ENCODE results near the gene SPRR2B.
"Not testable (repeated sequence)": the region's sequence is repeated elsewhere in the genome, so short reads cannot be mapped to it uniquely, and the experiment has no call there.

SPRR2B gene

DNA sequence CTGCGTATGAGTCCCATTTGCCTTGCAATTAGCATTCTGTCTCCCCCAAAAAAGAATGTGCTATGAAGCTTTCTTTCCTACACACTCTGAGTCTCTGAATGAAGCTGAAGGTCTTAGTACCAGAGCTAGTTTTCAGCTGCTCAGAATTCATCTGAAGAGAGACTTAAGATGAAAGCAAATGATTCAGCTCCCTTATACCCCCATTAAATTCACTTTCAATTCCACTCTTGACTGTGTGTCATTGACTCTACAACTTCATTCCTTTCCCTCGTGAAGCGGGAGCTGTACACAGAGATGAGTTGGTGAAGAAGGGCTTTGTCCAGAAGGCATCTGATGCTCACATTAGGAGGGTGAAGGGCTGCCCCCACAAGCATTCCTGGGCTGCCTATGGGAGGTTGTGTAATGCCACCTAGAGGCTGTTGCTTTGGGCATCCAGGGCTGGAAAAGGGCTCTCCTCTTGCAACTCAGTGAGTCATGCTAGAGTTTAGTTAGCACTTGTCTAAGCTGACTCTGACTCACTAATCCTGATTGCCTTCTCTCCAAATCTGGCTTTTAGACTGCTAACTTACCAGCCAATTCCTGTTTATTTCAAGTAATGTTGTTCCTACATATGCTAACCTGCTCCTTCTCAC lies 38.6 kb downstream of the SPRR2B start:
- no peak for DNase-seq (ENCODE audit: low read depth, low spot score)

GRCh38 chr1:153032073-153032472 lies 39.3 kb downstream of the SPRR2B start:
- no peak for DNase-seq (ENCODE audit: low read depth, low spot score)

DNA sequence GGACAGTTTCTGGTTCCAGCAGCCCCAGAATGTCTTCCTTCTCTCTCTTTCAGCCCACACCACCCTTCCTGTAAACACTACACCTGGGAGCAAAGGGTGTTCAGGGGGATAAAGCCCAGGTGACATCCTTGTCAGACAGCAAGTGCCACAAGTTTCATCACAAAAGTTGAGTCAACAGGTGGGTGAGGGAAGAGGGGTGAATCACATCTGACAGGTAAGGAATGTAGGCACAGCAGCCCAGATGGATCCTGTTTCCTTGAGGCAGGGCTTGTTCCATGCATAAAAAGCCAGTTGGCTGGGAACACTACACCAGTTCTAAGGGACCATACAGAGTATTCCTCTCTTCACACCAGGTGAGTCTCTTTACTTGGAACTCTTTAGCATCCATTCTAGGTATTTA lies 40.5 kb downstream of the SPRR2B start, which contains the start of gene SPRR1B:
Gene SPRR1B (plus strand): TSS at position 309 of the 400 bp plus-strand sequence. CDS start 1,143 bp downstream, outside the sequence.
- DNase-seq (ENCODE audit: low read depth, low spot score), result no peak

- DNase-seq (ENCODE audit: low read depth, low spot score), result no peak
Measured at GRCh38 chr1:153028766-153029165, 42.6 kb downstream of the SPRR2B start.

GRCh38 chr1:153025797-153026196 lies 45.6 kb downstream of the SPRR2B start:
- DNase-seq (ENCODE audit: low read depth, low spot score), result no peak

DNA sequence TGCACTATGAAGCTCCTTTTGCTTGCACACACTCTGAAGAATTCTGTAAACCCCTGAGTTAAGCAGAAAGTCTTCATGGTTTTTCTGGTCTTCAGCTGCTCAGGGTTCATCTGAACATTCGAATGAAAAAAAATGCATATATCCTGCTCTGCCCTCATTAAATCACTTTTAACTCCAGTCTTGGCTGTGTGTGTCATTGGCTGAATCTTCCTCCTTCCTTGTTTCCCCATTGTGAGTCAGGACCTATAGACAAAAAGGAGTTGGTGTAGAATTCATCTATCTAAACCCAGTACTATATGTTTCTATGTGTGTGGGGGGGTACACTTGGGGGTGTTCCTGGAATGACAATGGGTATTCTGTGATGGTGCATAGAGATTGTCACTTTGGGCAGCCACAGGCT lies 47.0 kb downstream of the SPRR2B start:
- no peak for DNase-seq (ENCODE audit: low read depth, low spot score)

DNA sequence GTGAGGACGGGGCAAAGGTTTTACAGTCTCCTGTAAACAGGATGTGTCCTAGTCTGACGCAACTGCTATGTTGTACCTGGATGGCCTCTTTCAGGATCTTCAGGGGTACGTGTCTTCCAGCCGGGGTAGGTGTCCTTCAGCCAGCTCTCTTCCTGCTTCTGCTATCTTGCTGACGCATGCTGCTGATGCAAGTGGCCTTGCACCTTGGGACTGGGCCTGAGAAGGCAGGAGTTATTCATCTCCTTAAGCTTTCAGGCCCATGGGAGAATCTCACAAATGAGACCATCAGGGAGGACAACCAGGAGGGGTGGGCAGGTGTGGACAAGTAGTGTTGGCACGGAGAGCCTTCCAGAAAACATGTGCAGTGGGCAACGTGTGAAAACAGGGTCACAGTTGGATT lies 48.3 kb downstream of the SPRR2B start:
- DNase-seq (ENCODE audit: low read depth, low spot score), result no peak

GRCh38 chr1:153022340-153022739 lies 49.1 kb downstream of the SPRR2B start:
- not testable (repeated sequence) for DNase-seq (ENCODE audit: low read depth, low spot score)

- not testable (repeated sequence) for DNase-seq (ENCODE audit: low read depth, low spot score)
Measured at GRCh38 chr1:153021829-153022228, 49.6 kb downstream of the SPRR2B start.
